Fibroblast of lung (primary cell): ENCODE results near the gene RET. TPM values are rescaled to one million over a fixed set of nuclear protein-coding genes. Genes with fewer than 3 reads are reported as not detected.

Experiments used
- DNase-seq, 2 donors: peaks; one replicate each; pipeline versions ENCODE4 v3.0.0 to v3.0.0-alpha.2; 2010; ENCODE audit warnings: low read depth in 2 of 2
- H2AFZ ChIP-seq: 2 replicates; pipeline ENCODE4 v1.5.1; 2012; ENCODE audit warnings: low read length, control low read depth, inconsistent platforms
- H3K27ac ChIP-seq: 2 replicates; pipeline ENCODE4 v1.5.1; 2011; ENCODE audit warnings: low read length, control low read depth; ENCODE audit not compliant: insufficient read depth
- H3K27me3 ChIP-seq: 2 replicates; pipeline ENCODE4 v1.5.1; 2011; ENCODE audit warnings: mild to moderate bottlenecking, low read length; ENCODE audit not compliant: control insufficient read depth, insufficient read depth
- H3K36me3 ChIP-seq: 2 replicates; pipeline ENCODE4 v1.5.1; 2011; ENCODE audit warnings: low read length; ENCODE audit not compliant: control insufficient read depth, insufficient read depth
- H3K4me1 ChIP-seq: 2 replicates; pipeline ENCODE4 v1.5.1; 2011; ENCODE audit warnings: low read length; ENCODE audit not compliant: control insufficient read depth, insufficient read depth; ENCODE audit errors: extremely low read depth
- H3K4me2 ChIP-seq: 2 replicates; pipeline ENCODE4 v1.5.1; 2011; ENCODE audit warnings: low read length, control low read depth; ENCODE audit not compliant: insufficient read depth; ENCODE audit errors: extremely low read depth
- H3K4me3 ChIP-seq, 4 experiments: fragments of 200-600 bp in 1 of 4; sonication (generic) in 1 of 4; replicated peaks in 1 of 4; 2 replicates each; pipeline ENCODE4 v1.5.1; 2011 to 2016; ENCODE audit warnings: low read length in 4 of 4, low read depth in 3 of 4, mild to moderate bottlenecking in 3 of 4, control low read depth in 2 of 4, inconsistent platforms in 1 of 4, mixed read lengths in 1 of 4; ENCODE audit not compliant: insufficient read depth in 1 of 4; ENCODE audit errors: control extremely low read depth in 1 of 4
- H3K79me2 ChIP-seq: 2 replicates; pipeline ENCODE4 v1.5.1; 2012; ENCODE audit warnings: mild to moderate bottlenecking, low read length, inconsistent platforms; ENCODE audit not compliant: control insufficient read depth, insufficient read depth
- H3K9ac ChIP-seq: 2 replicates; pipeline ENCODE4 v1.5.1; 2011; ENCODE audit warnings: mild to moderate bottlenecking, low read length, control low read depth; ENCODE audit not compliant: insufficient read depth
- H3K9me3 ChIP-seq: 2 replicates; pipeline ENCODE4 v1.5.1; 2012; ENCODE audit warnings: low read depth, low read length; ENCODE audit not compliant: control insufficient read depth, insufficient read depth
- H4K20me1 ChIP-seq: 2 replicates; pipeline ENCODE4 v1.5.1; 2011; ENCODE audit warnings: low read length; ENCODE audit not compliant: control insufficient read depth, insufficient read depth; ENCODE audit errors: extremely low read depth
- CTCF ChIP-seq, 2 donors: IDR thresholded peaks in 1 of 2; conservative IDR thresholded peaks in 1 of 2; 1 replicate in 1 of 2; 2 replicates in 1 of 2; pipeline ENCODE4 v1.5.1; 2011 to 2012; ENCODE audit warnings: low read length in 2 of 2, control low read depth in 1 of 2, inconsistent platforms in 1 of 2, low read depth in 1 of 2, mild to moderate bottlenecking in 1 of 2
- EZH2 ChIP-seq: IDR thresholded peaks from 2 replicates; pipeline ENCODE4 v1.5.1; 2012; ENCODE audit warnings: low read length, control low read depth, mild to moderate bottlenecking; ENCODE audit errors: missing control alignments
- polyA plus RNA-seq, 2 donors: library from polyadenylated mRNA; depleted of rRNA in 1 of 2; stranded (reverse) in 1 of 2; unstranded in 1 of 2; fragments of >200 nt; gene quantifications; 2 replicates each; pipeline ENCODE4 v1.2.1, GENCODE V29; 2011 to 2012; ENCODE audit warnings: missing spikeins in 1 of 2
- total RNA-seq: library from RNA; depleted of rRNA; stranded (reverse); fragments of >200 nt; gene quantifications from 2 replicates; pipeline ENCODE4 v1.2.1, GENCODE V29; 2014

The RET gene
- total and polyA plus RNA-seq, 2 donors (not counting 1 experiment from before 2014, with no cell fraction given) = 0.08 to 0.83 TPM

DNA sequence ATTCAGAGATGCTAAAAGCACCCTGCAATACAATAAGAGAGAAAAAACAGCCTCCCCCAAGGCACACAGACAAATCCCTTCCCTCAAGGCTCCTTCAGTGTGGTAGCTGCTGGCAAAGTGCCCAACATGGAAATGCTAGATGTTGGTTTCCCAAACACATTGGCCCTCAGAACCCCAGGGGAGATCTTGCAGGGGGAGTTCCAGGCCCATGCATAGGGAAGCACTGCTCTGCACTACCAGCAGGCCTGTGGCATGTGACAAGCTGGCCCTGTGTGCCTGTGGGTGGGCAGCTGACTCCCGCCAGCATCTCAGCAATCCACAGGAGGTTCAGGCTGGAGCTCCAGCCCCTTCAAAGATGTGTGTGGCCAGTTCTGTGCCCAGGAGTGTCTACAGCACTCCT, 44.6 kb downstream of the RET start:
- no peak overlapping the region for H3K4me3 ChIP-seq
- TF ChIP-seq EZH2 = no peak
- no peak for TF ChIP-seq CTCF (conservative IDR thresholded peaks at IDR 0.05 in 1 of 2, IDR thresholded peaks at IDR 0.05 in 1 of 2; ENCODE audit: low read depth in 1 of 2, low read length in 2 of 2)
- no peak overlapping the region for H3K9ac ChIP-seq
- DNase-seq = no peak
- no peaks in the 10 kb centered on the region for H3K4me1 ChIP-seq
- no peaks in the 10 kb centered on the region for H3K27me3 ChIP-seq
- no peak overlapping the region for H3K27ac ChIP-seq
- H3K79me2 ChIP-seq = no peaks in the 10 kb centered on the region
- no peak overlapping the region for H3K4me2 ChIP-seq
- no peaks in the 10 kb centered on the region for H4K20me1 ChIP-seq
- H3K9me3 ChIP-seq = no peaks in the 10 kb centered on the region
- no peaks in the 10 kb centered on the region for H3K36me3 ChIP-seq
- no peak overlapping the region for H2AFZ ChIP-seq

DNA sequence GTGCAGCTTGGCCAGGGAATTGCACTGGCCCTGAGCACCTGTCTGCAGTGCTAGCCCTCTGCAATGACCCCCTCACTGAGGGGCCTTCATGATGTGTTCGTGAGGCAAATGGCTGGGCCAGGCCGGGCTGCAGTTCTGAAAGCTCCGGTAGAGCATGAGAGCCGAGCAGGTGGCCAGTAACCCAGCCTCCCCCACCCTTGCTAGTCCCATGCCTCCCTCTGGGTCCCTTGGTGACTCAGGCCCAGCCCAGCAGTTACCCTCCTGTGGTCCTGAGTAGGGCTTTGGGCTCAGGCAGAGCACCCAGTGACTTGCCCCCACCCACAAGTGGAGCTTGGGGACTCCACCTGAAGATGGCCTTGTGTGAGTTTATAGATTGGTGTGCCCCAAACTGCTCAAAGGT, 45.2 kb downstream of the RET start:
- no peak overlapping the region for H3K4me3 ChIP-seq
- no peaks in the 10 kb centered on the region for H3K36me3 ChIP-seq
- H4K20me1 ChIP-seq = no peaks in the 10 kb centered on the region
- no peak for DNase-seq
- H3K4me2 ChIP-seq = no peak overlapping the region
- H3K9ac ChIP-seq = no peak overlapping the region
- no peaks in the 10 kb centered on the region for H3K4me1 ChIP-seq
- no peaks in the 10 kb centered on the region for H3K79me2 ChIP-seq
- TF ChIP-seq CTCF (conservative IDR thresholded peaks at IDR 0.05 in 1 of 2, IDR thresholded peaks at IDR 0.05 in 1 of 2; ENCODE audit: low read depth in 1 of 2, low read length in 2 of 2) (no peak), EZH2 (no peak)
- H3K9me3 ChIP-seq = no peaks in the 10 kb centered on the region
- no peaks in the 10 kb centered on the region for H3K27me3 ChIP-seq
- no peak overlapping the region for H2AFZ ChIP-seq
- no peak overlapping the region for H3K27ac ChIP-seq

GRCh38 chr10:43122826-43123225, 46.0 kb downstream of the RET start:
- no peaks in the 10 kb centered on the region for H3K36me3 ChIP-seq
- TF ChIP-seq EZH2 (no peak), CTCF (conservative IDR thresholded peaks at IDR 0.05 in 1 of 2, IDR thresholded peaks at IDR 0.05 in 1 of 2; ENCODE audit: low read depth in 1 of 2, low read length in 2 of 2) (no peak)
- no peak overlapping the region for H2AFZ ChIP-seq
- H3K27ac ChIP-seq = no peak overlapping the region
- H3K4me3 ChIP-seq = no peak overlapping the region
- no peaks in the 10 kb centered on the region for H3K4me1 ChIP-seq
- no peaks in the 10 kb centered on the region for H3K9me3 ChIP-seq
- DNase-seq = no peak
- no peak overlapping the region for H3K9ac ChIP-seq
- H3K27me3 ChIP-seq = no peaks in the 10 kb centered on the region
- no peak overlapping the region for H3K4me2 ChIP-seq
- H3K79me2 ChIP-seq = no peaks in the 10 kb centered on the region
- H4K20me1 ChIP-seq = no peaks in the 10 kb centered on the region
